Activated gamma-delta T cell (primary cell): ENCODE data around the gene UNC13A.
"Not testable (repeated sequence)": the region's sequence is repeated elsewhere in the genome, so short reads cannot be mapped to it uniquely, and the experiment has no call there.

Experiments used
- DNase-seq: peaks from one replicate; lab custom pipeline; 2025; lab: John Stamatoyannopoulos, UW

The UNC13A gene

GRCh38 chr19:17570291-17570690 is 117.9 kb downstream of the UNC13A start:
- not testable (repeated sequence) for DNase-seq

- no peak for DNase-seq
Measured at GRCh38 chr19:17567940-17568339, 120.2 kb downstream of the UNC13A start.

- no peak for DNase-seq
Measured at GRCh38 chr19:17565611-17566010, 122.5 kb downstream of the UNC13A start.

GRCh38 chr19:17564781-17565180 is 123.4 kb downstream of the UNC13A start:
- no peak for DNase-seq

GRCh38 chr19:17562561-17562960 is 125.6 kb downstream of the UNC13A start:
- DNase-seq: no peak

GRCh38 chr19:17562097-17562496 is 126.1 kb downstream of the UNC13A start:
- DNase-seq: no peak

GRCh38 chr19:17560205-17560595 is 128.0 kb downstream of the UNC13A start:
- no peak for DNase-seq

- DNase-seq: no peak
Measured at GRCh38 chr19:17557466-17557865, 130.7 kb downstream of the UNC13A start.

- DNase-seq: no peak
Measured at GRCh38 chr19:17556995-17557394, 131.2 kb downstream of the UNC13A start.

GRCh38 chr19:17555929-17556813 is 132.0 kb downstream of the UNC13A start:
- DNase-seq: no peak

GRCh38 chr19:17555480-17555928 is 132.7 kb downstream of the UNC13A start, which contains the start of gene COLGALT1:
TSS of gene COLGALT1 (plus strand) at chr19:17555649. CDS start at chr19:17555714, 65 bp downstream.
- DNase-seq: peak; percentile 86

GRCh38 chr19:17554968-17555479 is 133.1 kb downstream of the UNC13A start:
- no peak for DNase-seq

- no peak for DNase-seq
Measured at GRCh38 chr19:17553256-17553655, 134.9 kb downstream of the UNC13A start.

GRCh38 chr19:17552735-17553134 is 135.4 kb downstream of the UNC13A start:
- not testable (repeated sequence) for DNase-seq
